GM12865 (cell line): Measurements from ENCODE around the gene KDM2B.
A peak's percentile ranks its signal among the peaks of the same experiment; 100 is the strongest.

ENCODE experiments used
- DNase-seq: peaks from one replicate; pipeline ENCODE4 v3.0.0; 2010; ENCODE audit warnings: low read depth
- H3K4me3 ChIP-seq: 2 replicates; pipeline ENCODE4 v1.5.1; 2011; ENCODE audit warnings: mild to moderate bottlenecking, low read depth, low read length, control low read depth
- TF ChIP-seq, protein P1 (sequence below): IDR thresholded peaks from 2 replicates; pipeline ENCODE4 v1.5.1; 2011; ENCODE audit warnings: low read length, control low read depth, low read depth, inconsistent platforms; ENCODE audit not compliant: insufficient read depth; ENCODE audit errors: missing control alignments

The KDM2B gene

DNA sequence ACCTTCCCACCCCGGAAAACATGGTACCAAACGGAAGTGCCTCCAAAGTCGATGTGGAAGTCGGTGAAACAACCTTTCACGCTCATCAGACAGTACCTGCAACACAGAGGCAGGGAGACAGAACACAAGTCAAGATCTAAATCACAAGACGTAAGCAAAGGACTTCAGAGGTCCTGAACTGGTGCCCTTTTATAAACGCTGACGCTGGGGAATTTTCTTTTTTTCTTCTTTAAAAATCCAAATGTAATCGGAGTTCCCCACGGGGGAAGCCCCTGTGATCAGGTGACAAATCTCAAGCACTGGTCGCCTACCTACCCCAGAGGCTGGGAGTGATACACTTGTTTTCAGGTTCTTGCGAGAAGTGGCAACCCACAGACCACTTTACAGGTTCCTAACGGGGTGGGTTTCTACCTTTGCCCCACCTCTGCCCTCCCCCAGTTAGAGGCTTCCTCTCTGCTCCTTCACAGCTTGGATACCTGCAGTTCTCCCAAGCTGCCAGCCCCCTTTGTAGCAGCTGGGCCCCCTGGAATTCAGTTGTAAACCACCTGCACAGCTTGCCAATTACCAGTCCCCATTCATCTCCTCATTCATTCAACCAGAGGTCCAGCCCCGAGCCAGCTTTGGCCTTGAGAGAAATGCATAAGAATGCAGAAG lies 46.2 kb downstream of the KDM2B start:
- TF ChIP-seq, protein P1, sequence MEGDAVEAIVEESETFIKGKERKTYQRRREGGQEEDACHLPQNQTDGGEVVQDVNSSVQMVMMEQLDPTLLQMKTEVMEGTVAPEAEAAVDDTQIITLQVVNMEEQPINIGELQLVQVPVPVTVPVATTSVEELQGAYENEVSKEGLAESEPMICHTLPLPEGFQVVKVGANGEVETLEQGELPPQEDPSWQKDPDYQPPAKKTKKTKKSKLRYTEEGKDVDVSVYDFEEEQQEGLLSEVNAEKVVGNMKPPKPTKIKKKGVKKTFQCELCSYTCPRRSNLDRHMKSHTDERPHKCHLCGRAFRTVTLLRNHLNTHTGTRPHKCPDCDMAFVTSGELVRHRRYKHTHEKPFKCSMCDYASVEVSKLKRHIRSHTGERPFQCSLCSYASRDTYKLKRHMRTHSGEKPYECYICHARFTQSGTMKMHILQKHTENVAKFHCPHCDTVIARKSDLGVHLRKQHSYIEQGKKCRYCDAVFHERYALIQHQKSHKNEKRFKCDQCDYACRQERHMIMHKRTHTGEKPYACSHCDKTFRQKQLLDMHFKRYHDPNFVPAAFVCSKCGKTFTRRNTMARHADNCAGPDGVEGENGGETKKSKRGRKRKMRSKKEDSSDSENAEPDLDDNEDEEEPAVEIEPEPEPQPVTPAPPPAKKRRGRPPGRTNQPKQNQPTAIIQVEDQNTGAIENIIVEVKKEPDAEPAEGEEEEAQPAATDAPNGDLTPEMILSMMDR = no peak
- peak; percentile 77 for DNase-seq
- H3K4me3 ChIP-seq = peak overlapping the region; percentile 71

DNA sequence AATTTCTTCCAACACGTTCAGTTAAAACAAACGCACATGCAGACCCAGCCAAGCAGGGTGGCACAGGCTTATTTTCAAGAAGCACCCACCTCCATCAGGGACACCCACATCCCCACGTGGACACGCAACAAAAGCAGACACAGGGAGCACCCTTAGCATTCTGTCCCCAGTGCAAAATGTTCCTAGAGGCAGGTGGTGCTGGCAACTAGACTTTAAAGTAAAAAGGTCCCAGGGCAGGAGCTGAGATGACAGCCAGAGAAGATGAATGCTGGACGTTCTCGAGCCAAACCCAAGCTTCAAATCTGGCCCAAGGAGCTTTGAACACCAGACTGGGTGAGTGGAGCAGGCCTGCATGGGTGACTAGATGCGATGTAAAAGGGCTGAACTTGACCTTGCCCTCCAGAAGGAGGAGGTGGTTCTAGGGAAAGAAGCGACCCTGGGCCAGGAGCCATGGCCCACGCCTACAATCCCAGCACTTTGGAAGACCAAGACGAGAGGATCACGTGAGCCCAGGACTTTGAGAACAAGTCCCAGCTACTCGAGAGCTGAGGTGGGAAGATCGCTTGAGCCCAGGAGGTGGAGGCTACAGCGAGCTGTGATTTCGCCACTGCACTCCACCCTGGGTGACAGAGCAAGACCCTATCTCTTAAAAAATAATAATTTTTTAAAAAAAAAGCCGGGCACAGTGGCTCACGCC lies 47.3 kb downstream of the KDM2B start:
- peak overlapping the region; percentile 71 for H3K4me3 ChIP-seq
- no peak for DNase-seq
- TF ChIP-seq, protein P1 = no peak

DNA sequence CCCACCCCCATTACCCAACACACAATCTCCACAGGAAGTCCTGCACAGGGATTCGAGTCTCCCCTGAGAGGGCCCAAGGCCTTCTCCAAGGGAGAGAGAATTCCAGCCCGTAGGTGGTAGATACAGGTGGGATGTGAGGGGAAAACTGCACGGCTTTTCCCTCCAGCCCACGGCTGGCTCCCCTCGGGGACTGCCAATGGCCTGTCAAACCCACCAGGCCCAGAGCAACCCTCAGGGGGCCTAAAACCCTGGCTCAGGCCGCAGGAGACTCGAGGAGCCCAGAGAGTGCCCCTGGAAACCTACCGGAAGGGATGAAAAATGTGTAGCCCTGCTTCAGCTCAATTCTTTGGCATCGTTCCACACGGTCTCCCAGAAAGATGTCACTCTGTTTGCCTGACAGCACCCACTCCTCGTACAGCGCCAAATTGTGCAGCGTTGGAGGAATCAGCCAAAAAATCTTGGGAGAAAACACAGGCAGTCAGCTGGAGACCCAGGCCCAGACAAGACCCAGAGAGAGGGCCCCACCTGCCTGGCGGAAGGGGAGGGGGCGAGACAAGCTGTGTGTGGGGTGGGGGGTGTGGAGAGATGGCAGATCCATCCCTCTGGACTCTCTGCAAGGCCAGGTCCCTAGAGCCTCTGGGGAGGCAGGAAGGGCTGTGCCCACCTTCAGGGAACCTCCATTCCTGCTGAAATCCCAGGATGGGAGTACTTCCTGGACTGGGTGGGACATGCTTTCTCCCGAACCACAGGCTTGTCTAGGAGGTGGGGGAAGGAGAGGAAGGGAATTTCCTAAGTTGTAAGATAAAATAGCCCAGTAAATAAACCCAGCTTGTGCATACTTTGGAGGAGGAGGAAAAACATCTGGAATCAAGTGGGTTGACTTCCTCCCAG lies 48.1 kb downstream of the KDM2B start:
- TF ChIP-seq, protein P1 = no peak

DNA sequence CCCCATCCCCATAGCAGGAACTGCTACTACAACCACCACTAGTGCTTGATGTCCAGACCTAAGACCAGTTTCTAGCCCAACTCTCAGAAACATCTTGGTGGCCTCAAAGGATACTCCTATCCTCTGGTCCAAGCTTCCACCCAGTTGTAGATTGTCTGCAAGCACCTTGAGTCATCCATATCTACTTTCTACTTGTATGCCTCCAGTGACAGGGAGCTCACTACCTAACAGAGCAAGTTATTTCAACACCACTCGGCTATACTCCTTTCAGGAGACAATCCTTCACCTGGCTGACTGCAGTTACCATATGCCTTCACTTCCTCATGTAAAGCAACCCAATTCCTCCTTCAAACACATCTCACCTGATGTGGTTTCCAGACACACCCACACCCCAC lies 49.5 kb downstream of the KDM2B start:
- TF ChIP-seq, protein P1 = no peak
- peak overlapping the region; percentile 71 for H3K4me3 ChIP-seq
- no peak for DNase-seq

More for the DNA sequence above, 48.1 kb downstream of the KDM2B start:
- DNase-seq = no peak
- H3K4me3 ChIP-seq = peak overlapping the region; percentile 71

DNA sequence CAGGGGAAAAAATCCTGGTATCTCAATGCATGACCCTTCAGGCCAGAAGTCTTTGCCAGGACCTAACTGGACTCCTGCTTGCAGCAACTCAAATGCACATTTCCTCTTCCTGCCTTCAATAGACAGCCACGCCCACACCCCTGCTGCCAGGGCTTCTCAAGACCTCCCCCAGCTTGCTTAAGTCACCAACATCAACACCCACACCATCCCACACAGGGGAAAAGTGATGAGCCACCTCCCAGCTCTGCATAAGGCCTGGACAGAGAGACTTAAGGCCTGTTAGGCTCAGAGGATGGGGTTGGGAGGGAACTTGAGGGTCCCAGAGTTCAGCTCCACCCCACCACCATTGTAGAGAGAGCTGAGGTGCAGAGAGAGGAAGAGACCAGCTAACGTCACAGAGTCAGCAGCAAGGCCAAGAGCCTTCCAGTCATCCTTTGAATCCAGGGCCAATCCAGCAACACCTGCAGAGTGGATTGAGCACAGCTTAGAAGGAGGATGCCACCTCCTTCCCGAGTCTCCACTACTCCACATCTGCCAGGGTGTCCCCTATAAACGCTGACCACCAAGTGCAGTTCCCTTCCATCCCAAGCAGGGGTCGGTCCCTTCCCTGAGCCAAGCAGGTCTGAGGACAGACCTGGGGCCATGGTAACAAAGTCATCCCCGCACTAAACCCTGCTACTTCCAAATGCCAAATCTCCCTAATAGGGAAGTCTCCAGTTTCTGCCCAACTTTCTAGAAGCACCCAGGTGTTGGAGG lies 50.0 kb downstream of the KDM2B start:
- H3K4me3 ChIP-seq = no peak overlapping the region; the same call in 1 of the 2 replicates
- peak; percentile 82 for DNase-seq
- TF ChIP-seq, protein P1 = no peak

DNA sequence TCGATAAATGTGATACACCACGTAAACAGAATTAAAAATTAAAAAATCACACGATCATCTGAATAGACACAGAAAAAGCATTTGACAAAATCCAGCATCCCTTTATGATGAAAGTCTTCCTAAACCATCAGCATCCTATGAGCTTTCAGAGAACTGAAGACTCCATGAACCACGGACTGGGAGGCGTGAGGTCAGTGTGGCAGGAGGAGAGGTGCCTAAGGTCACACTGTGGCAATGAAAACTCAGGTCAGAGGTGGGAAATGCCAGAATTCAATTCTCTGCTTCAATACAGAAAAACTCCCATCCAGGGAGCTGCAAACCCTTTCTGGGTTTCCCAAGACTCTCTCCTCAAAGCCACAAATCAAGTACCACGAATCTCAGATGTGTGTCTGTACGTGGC lies 51.6 kb downstream of the KDM2B start:
- no peak overlapping the region for H3K4me3 ChIP-seq
- no peak for DNase-seq
- TF ChIP-seq, protein P1 = no peak
